Heart left ventricle (tissue), 16 donors: ENCODE data around the gene DNAAF5. TPM values are rescaled to one million over a fixed set of nuclear protein-coding genes. Genes with fewer than 3 reads are reported as not detected.

ENCODE experiments used
- ATAC-seq, 4 donors: fragments of 200-7000 bp; cut with Tn5 transposase; one replicate each; pipeline ENCODE4 v1.9.1; 2020 to 2022; ENCODE audit warnings: moderate library complexity in 4 of 4, mild to moderate bottlenecking in 3 of 4, moderate number of reproducible peaks in 1 of 4
- DNase-seq, 5 donors: peaks; one replicate each; pipeline ENCODE4 v3.0.0-alpha.2; 2020
- H3K27ac ChIP-seq, 12 donors: fragments of 200-600 bp; sonication (generic) in 4 of 12; one replicate each; pipeline versions ENCODE4 v1.5.0 to v1.8.0; 2016 to 2022; ENCODE audit warnings: mild to moderate bottlenecking in 2 of 12
- H3K27me3 ChIP-seq, 9 donors: fragments of 200-600 bp; sonication (generic) in 2 of 9; one replicate each; pipeline versions ENCODE4 v1.5.1 to v1.8.0; 2016 to 2022; ENCODE audit warnings: mild to moderate bottlenecking in 3 of 9
- H3K36me3 ChIP-seq, 9 donors: fragments of 200-600 bp; sonication (generic) in 2 of 9; one replicate each; pipeline versions ENCODE4 v1.5.0 to v1.8.0; 2018 to 2022; ENCODE audit warnings: mild to moderate bottlenecking in 2 of 9
- H3K4me1 ChIP-seq, 12 donors: fragments of 200-600 bp; sonication (generic) in 4 of 12; one replicate each; pipeline versions ENCODE4 v1.5.0 to v1.8.0; 2016 to 2022; ENCODE audit warnings: mild to moderate bottlenecking in 3 of 12
- H3K4me3 ChIP-seq, 12 donors: fragments of 200-600 bp; sonication (generic) in 4 of 12; one replicate each; pipeline versions ENCODE4 v1.5.0 to v1.8.0; 2017 to 2022; ENCODE audit warnings: mild to moderate bottlenecking in 9 of 12, moderate library complexity in 4 of 12
- H3K9me3 ChIP-seq, 12 donors: fragments of 200-600 bp; sonication (generic) in 4 of 12; one replicate each; pipeline versions ENCODE4 v1.5.0 to v1.8.0; 2016 to 2022; ENCODE audit warnings: mild to moderate bottlenecking in 1 of 12
- POLR2A ChIP-seq, 2 donors: fragments of 450-650 bp; IDR thresholded peaks; one replicate each; pipeline ENCODE4 v1.6.1; 2017; ENCODE audit warnings: antibody characterized with exemption in 2 of 2, mild to moderate bottlenecking in 2 of 2, moderate library complexity in 2 of 2
- WGBS, 4 donors: extraction: QIAGEN DNeasy Blood & Tissue Kit in 2 of 4; methylation state at CpG; one replicate each; pipeline versions ENCODE4 v1.1.5 to v1.1.7; 2013 to 2018; 5-methylcytosine and 5-hydroxymethylcytosine counted together
- intact Hi-C, 10 donors: fragments of 100-400 bp; cut with DNase I; formaldehyde crosslinking; loops; one replicate each; pipeline versions ENCODE4 v1.11.1 to v1.14.2; 2022
- polyA plus RNA-seq, 2 donors: library from polyadenylated mRNA; stranded (reverse); fragments of 200-250 nt; gene quantifications; one replicate each; pipeline ENCODE4 v1.2.3, GENCODE V29; 2013
- total RNA-seq, 9 donors: library from RNA; depleted of rRNA in 2 of 9; stranded (reverse); fragments of >200 nt in 2 of 9; fragmentation: NEBNext Ultra II Directional in 3 of 9; extraction: Animal tissue kit (Norgen Biotek cat#: 25700) in 3 of 9; gene quantifications; one replicate each; pipeline versions ENCODE4 v1.1.0 to v1.2.4, GENCODE V29; 2016 to 2023
- TF ChIP-seq, protein P1 (sequence below), 12 donors: fragments of 200-600 bp; sonication (generic) in 4 of 12; IDR thresholded peaks; one replicate each; pipeline versions ENCODE4 v1.5.0 to v1.8.0; 2018 to 2022; ENCODE audit warnings: antibody characterized with exemption in 12 of 12, mild to moderate bottlenecking in 5 of 12
- donor health status: ischemic (EF 13 %, LVEDD 7.1; RV severe dilation, severe dysfunction).
- donor health status: healthy with polysubstance abuse.
- donor health status: DM: no; HTN: yes; CAD: no.
- donor health status: DM: no; HTN: no; CAD: no.
- donor health status: ischemic (EF 25% LVEDD 6.9; RV normal size, moderate dysfunction).
- donor health status: ischemic (EF 25% LVEDD 5.7; RV mildly dilated, moderate dysfunction).
- donor health status: healthy.
- donor health status: DM: yes; HTN: yes; CAD: no.
- donor health status: ischemic (EF 35%, LVEDD 5.7; RV mildly dilated, moderate dysfunction).
- donor health status: nonischemic (EF 11% LVEDD 7.7; RV severe dilation, severe dysfunction).
- donor health status: DM: yes; HTN: yes; CAD: no.
- donor health status: PGD.
- donor health status: ischemic (EF 29% LVEDD 5.4; RV normal size, mild dysfunction).
- donor health status: nonischemic (EF 23%, LVEDD 6.1; RV moderate dilation, normal function).

DNAAF5 gene
- total and polyA plus RNA-seq, 11 donors = 7.2 to 45.8 (median 23.5) TPM

DNA sequence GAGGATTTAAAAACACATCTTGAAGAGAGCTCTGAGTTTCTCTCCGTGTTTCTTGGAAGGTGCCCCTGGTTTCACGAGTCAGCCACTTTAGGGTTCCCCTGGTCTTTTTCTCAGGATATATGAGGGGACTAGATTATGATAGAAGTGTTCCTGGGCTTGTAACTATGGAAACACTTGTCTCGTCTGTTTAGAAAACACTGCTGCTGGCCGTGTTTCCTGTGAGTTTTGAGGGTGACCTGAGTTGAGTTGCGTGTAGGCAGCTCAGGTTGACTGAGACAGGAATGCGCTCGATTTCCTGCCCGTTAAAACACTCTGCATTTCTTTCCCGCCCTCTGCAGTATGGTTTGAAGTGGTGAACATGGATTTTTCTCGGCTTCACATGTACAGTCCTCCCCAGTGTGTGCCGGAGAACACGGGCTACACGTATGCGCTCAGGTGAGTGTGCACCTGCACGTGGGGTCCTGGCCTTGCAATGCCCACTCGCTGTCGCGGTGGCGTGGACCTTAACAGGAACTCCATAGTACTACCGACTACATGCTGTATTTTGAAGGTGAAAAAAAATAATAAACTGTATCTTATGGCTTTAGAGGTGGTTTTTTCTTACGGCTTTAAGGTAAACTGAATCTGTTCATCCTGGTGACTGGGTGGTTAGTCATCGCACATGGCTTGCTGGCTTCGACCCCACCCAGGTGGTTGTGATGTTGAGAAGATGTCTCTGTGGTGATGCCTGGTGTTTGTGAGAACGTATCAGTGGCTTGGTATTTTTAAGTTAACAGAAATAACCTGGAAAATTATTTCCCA lies 105.9 kb downstream of the DNAAF5 start, which contains the start of gene SUN1:
SUN1 (plus strand) TSS at position 310 of the 801 bp plus-strand sequence; CDS start at position 359, 49 bp downstream.
- Histone ChIP-seq H3K4me1 (peaks cover 27 to 94% (median 69%) of the 10 kb centered on the region in 12 donors), H3K27ac (peak within 1 kb of the TSS; percentile 80 to 99 (median 94)), H3K4me3 (peak within 1 kb of the TSS in 11 of 12 donors; percentile 2 to 48 (median 36)), H3K36me3 (peaks cover 0 to 24% (median 8%) of the 10 kb centered on the region in 9 donors), H3K27me3 (no peaks in the 10 kb centered on the region), H3K9me3 (no peaks in the 10 kb centered on the region)
- DNase-seq (peak in 2 of 5 donors; percentile 19 to 39), ATAC-seq (peak in 3 of 4 donors; percentile 4 to 36 (median 9))
- intact Hi-C loops = loop anchor here in 3 of 10 donors (5.0 to 10.0 kb wide), 2 partner anchors 40 to 48 kb away; no protein-coding TSS in a partner anchor
- TF ChIP-seq, protein P1, sequence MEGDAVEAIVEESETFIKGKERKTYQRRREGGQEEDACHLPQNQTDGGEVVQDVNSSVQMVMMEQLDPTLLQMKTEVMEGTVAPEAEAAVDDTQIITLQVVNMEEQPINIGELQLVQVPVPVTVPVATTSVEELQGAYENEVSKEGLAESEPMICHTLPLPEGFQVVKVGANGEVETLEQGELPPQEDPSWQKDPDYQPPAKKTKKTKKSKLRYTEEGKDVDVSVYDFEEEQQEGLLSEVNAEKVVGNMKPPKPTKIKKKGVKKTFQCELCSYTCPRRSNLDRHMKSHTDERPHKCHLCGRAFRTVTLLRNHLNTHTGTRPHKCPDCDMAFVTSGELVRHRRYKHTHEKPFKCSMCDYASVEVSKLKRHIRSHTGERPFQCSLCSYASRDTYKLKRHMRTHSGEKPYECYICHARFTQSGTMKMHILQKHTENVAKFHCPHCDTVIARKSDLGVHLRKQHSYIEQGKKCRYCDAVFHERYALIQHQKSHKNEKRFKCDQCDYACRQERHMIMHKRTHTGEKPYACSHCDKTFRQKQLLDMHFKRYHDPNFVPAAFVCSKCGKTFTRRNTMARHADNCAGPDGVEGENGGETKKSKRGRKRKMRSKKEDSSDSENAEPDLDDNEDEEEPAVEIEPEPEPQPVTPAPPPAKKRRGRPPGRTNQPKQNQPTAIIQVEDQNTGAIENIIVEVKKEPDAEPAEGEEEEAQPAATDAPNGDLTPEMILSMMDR (IDR thresholded peaks at IDR 0.05) = peak in 2 of 12 donors; percentile 5 to 25
- no peak for TF ChIP-seq POLR2A (IDR thresholded peaks at IDR 0.05)
- 42 to 46% (median 45%) methylated on average over 24 of the region's 24 CpGs for WGBS, 4 donors

DNA sequence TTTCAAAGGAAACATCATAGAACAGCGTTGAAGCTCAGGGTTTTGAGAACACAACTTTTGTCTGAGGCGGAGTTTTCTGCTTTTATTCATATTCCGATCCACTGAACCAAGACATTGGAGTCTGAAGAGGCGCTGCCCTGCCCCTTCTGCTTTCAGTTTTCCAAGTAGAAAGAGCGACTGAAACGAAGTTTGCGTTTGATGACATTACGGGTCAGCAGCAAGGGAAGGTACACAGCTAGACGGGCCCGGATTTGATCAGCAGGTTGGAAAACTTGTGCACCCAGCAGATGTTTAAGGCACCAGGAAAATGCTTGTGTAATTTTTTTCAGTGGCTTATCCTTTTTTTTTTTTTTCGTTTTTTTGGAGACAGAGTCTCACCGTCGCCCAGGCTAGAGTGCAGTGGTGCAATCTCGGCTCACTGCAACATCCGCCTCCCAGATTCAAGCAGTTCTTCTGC lies 106.5 kb downstream of the DNAAF5 start:
- Histone ChIP-seq H3K27me3 (no peaks in the 10 kb centered on the region), H3K9me3 (no peaks in the 10 kb centered on the region), H3K4me1 (peaks cover 28 to 95% (median 73%) of the 10 kb centered on the region in 12 donors), H3K4me3 (peak overlapping the region in 3 of 12 donors; percentile 18 to 44 (median 36)), H3K27ac (peak overlapping the region; percentile 80 to 99 (median 94)), H3K36me3 (peaks cover 0 to 26% (median 8%) of the 10 kb centered on the region in 9 donors)
- TF ChIP-seq POLR2A (IDR thresholded peaks at IDR 0.05) = no peak
- TF ChIP-seq, protein P1 (IDR thresholded peaks at IDR 0.05) = no peak
- ATAC-seq (no peak), DNase-seq (peak in 1 of 5 donors; percentile 20)
- 81 to 91% (median 87%) methylated on average over 15 of the region's 15 CpGs for WGBS, 4 donors
- intact Hi-C loops = loop anchor here in 3 of 10 donors (5.0 to 10.0 kb wide), 2 partner anchors 39 to 48 kb away; no protein-coding TSS in a partner anchor

DNA sequence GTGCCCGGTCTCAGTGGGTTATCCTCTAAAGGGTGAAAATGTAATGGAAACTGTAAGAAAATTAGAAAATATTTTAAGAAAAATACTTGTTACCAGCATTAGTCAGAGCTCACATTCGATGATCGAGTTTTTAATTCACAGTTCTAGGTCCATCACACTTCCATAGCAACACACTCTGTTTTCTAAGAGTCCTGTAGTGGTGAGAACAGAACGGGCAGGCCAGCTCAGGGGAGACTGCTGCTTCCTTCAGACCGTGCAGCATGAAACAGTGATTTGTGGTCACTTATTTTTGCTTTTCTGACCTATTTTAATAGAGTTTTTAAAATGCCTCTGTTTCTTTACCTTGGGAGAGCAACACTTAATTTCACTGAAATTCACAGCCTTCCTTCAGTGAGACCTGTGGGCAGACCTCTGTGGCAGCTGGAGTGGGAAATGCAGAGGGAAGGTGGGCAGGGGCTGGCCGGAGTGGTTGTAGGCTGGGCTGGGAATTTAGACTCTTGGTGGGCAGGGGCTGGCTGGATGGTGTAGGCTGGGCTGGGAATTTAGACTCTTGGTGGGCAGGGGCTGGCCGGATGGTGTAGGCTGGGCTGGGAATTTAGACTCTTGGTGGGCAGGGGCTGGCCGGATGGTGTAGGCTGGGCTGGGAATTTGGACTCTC lies 107.2 kb downstream of the DNAAF5 start:
- 68 to 80% (median 74%) methylated on average over 8 of the region's 8 CpGs for WGBS, 4 donors
- Histone ChIP-seq H3K4me3 (no peak overlapping the region), H3K27ac (peak overlapping the region in 10 of 12 donors; percentile 80 to 99 (median 96)), H3K4me1 (peaks cover 28 to 97% (median 76%) of the 10 kb centered on the region in 12 donors), H3K9me3 (no peaks in the 10 kb centered on the region), H3K36me3 (peaks cover 0 to 28% (median 11%) of the 10 kb centered on the region in 9 donors), H3K27me3 (no peaks in the 10 kb centered on the region)
- DNase-seq = peak in 1 of 5 donors; percentile 10
- no peak for TF ChIP-seq POLR2A (IDR thresholded peaks at IDR 0.05)
- TF ChIP-seq, protein P1 (IDR thresholded peaks at IDR 0.05) = no peak
- no peak for ATAC-seq
- intact Hi-C loops = loop anchor here in 3 of 10 donors (5.0 to 10.0 kb wide), 2 partner anchors 39 to 49 kb away; no protein-coding TSS in a partner anchor
